Mesenchymal stem cell (in vitro differentiated cells and primary cell): ENCODE data around the gene UNC5B.

ENCODE experiments used
- DNase-seq: peaks from one replicate; pipeline ENCODE4 v3.0.0-alpha.2; 2013
- H2AFZ ChIP-seq: one replicate; pipeline ENCODE4 v1.6.1; 2013; ENCODE audit warnings: low read depth, mild to moderate bottlenecking, control low read depth, inconsistent platforms, low read length, moderate library complexity
- H2AK5ac ChIP-seq: 2 replicates; pipeline ENCODE4 v1.6.1; 2013; ENCODE audit warnings: low read length, moderate library complexity, mild to moderate bottlenecking, inconsistent platforms; ENCODE audit not compliant: severe bottlenecking
- H2BK120ac ChIP-seq: one replicate; pipeline ENCODE4 v1.6.1; 2013; ENCODE audit warnings: low read depth, mild to moderate bottlenecking, inconsistent platforms, low read length, moderate library complexity
- H2BK12ac ChIP-seq, 2 experiments: one replicate each; pipeline ENCODE4 v1.6.1; 2013; ENCODE audit warnings: inconsistent platforms in 2 of 2, low read length in 2 of 2, mild to moderate bottlenecking in 2 of 2, moderate library complexity in 2 of 2, control low read depth in 1 of 2
- H2BK15ac ChIP-seq: one replicate; pipeline ENCODE4 v1.6.1; 2013; ENCODE audit warnings: mild to moderate bottlenecking, low read depth, inconsistent platforms; ENCODE audit not compliant: poor library complexity, severe bottlenecking
- H2BK5ac ChIP-seq: 2 replicates; pipeline ENCODE4 v1.6.1; 2013; ENCODE audit warnings: low read depth, mild to moderate bottlenecking, low read length, control low read depth, inconsistent platforms; ENCODE audit not compliant: poor library complexity, severe bottlenecking
- H3K14ac ChIP-seq, 2 experiments: one replicate each; pipeline ENCODE4 v1.6.1; 2013; ENCODE audit warnings: inconsistent platforms in 2 of 2, low read length in 2 of 2, control low read depth in 1 of 2, mild to moderate bottlenecking in 1 of 2, moderate library complexity in 1 of 2
- H3K18ac ChIP-seq, 2 experiments: one replicate each; pipeline ENCODE4 v1.6.1; 2013; ENCODE audit warnings: inconsistent platforms in 2 of 2, low read length in 2 of 2, control low read depth in 1 of 2, low read depth in 1 of 2, mild to moderate bottlenecking in 1 of 2
- H3K23ac ChIP-seq, 2 experiments: one replicate each; pipeline ENCODE4 v1.6.1; 2013; ENCODE audit warnings: inconsistent platforms in 2 of 2, low read length in 2 of 2, mild to moderate bottlenecking in 2 of 2, moderate library complexity in 2 of 2, control low read depth in 1 of 2
- H3K27ac ChIP-seq: 2 replicates; pipeline ENCODE4 v1.5.1; 2013; ENCODE audit warnings: mild to moderate bottlenecking, moderate library complexity, low read length, control low read depth, inconsistent platforms; ENCODE audit not compliant: poor library complexity, severe bottlenecking
- H3K27me3 ChIP-seq, 2 experiments: 2 replicates each; pipeline versions ENCODE4 v1.6.1 to v1.7.0; 2013; ENCODE audit warnings: low read length in 2 of 2, mild to moderate bottlenecking in 2 of 2, moderate library complexity in 2 of 2, control low read depth in 1 of 2, inconsistent platforms in 1 of 2; ENCODE audit not compliant: control insufficient read depth in 1 of 2, insufficient read depth in 1 of 2
- H3K36me3 ChIP-seq, 2 experiments: 2 replicates each; pipeline versions ENCODE4 v1.6.1 to v1.7.0; 2013; ENCODE audit warnings: low read length in 2 of 2, control low read depth in 1 of 2, inconsistent platforms in 1 of 2, low read depth in 1 of 2, mild to moderate bottlenecking in 1 of 2; ENCODE audit not compliant: insufficient read depth in 2 of 2, control insufficient read depth in 1 of 2
- H3K4ac ChIP-seq, 2 experiments: one replicate each; pipeline ENCODE4 v1.6.1; 2013; ENCODE audit warnings: inconsistent platforms in 2 of 2, low read length in 2 of 2, mild to moderate bottlenecking in 2 of 2, moderate library complexity in 2 of 2, control low read depth in 1 of 2, low read depth in 1 of 2
- H3K4me1 ChIP-seq: 2 replicates; pipeline ENCODE4 v1.6.1; 2013; ENCODE audit warnings: low read depth, low read length, control low read depth; ENCODE audit not compliant: control insufficient read depth, insufficient read depth
- H3K4me2 ChIP-seq: 2 replicates; pipeline ENCODE4 v1.6.1; 2013; ENCODE audit warnings: low read length, mild to moderate bottlenecking, inconsistent platforms; ENCODE audit not compliant: poor library complexity, severe bottlenecking
- H3K4me3 ChIP-seq, 2 experiments: 2 replicates each; pipeline versions ENCODE4 v1.5.1 to v1.7.0; 2013; ENCODE audit warnings: low read length in 2 of 2, mild to moderate bottlenecking in 2 of 2, control low read depth in 1 of 2, low read depth in 1 of 2; ENCODE audit not compliant: insufficient read depth in 1 of 2
- H3K79me1 ChIP-seq: replicated peaks from 2 replicates; pipeline ENCODE4 v1.6.1; 2013; ENCODE audit warnings: mild to moderate bottlenecking, control low read depth, low read length, inconsistent platforms; ENCODE audit not compliant: poor library complexity, severe bottlenecking
- H3K9ac ChIP-seq: 2 replicates; pipeline ENCODE4 v1.7.0; 2013; ENCODE audit warnings: mild to moderate bottlenecking, low read length, moderate library complexity
- H3K9me3 ChIP-seq: 2 replicates; pipeline ENCODE4 v1.7.0; 2013; ENCODE audit warnings: mild to moderate bottlenecking, low read length; ENCODE audit not compliant: control insufficient read depth
- H4K8ac ChIP-seq: one replicate; pipeline ENCODE4 v1.6.1; 2013; ENCODE audit warnings: inconsistent platforms, mild to moderate bottlenecking, low read length, moderate library complexity
- H4K91ac ChIP-seq: one replicate; pipeline ENCODE4 v1.6.1; 2013; ENCODE audit warnings: mild to moderate bottlenecking, low read length, inconsistent platforms
- WGBS: methylation state at CpG from one replicate; pipeline ENCODE4 v1.1.7; 2013; ENCODE audit warnings: mixed read lengths; 5-methylcytosine and 5-hydroxymethylcytosine counted together

Gene UNC5B

DNA sequence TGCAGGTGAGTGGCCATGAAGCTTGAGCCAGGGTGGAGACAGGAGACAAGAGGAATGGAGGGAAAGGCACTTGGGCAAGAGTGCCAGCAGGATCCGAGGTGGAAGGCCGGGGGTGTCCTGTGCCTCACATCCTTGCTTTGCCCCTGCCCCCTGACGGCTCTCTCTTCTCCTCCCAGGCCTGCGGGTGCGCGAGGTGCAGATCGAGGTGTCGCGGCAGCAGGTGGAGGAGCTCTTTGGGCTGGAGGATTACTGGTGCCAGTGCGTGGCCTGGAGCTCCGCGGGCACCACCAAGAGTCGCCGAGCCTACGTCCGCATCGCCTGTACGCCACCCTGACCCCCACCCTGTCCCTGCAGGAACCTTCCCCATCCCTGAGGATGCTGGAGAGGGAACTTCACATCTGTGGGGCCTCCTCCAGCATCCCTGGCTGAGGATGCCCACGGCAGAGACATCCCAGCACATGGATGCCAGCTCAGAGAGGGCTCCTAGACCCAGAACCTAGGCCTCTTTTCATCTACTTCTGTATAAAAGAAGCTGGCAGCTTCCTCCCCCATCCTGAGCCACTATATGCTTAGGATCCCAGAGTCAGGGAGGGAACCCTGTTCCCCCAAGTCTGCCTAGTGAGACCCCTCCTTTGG is 72.3 kb downstream of the UNC5B start:
- Histone ChIP-seq H3K27ac (no peak overlapping the region), H2AK5ac (no peak overlapping the region), H3K4ac (no peak overlapping the region), H2BK5ac (no peak overlapping the region), H3K4me3 (no peak overlapping the region), H4K8ac (no peak overlapping the region), H3K23ac (no peak overlapping the region), H3K4me1 (peaks cover 3% of the 10 kb centered on the region), H2AFZ (no peak overlapping the region), H3K4me2 (no peak overlapping the region), H3K14ac (no peak overlapping the region), H3K18ac (no peak overlapping the region), H3K27me3 (peaks cover 0 to 42% of the 10 kb centered on the region in 2 experiments), H4K91ac (no peak overlapping the region), H2BK120ac (no peak overlapping the region), H2BK15ac (no peak overlapping the region), H2BK12ac (no peak overlapping the region), H3K36me3 (peaks cover 0 to 9% of the 10 kb centered on the region in 2 experiments), H3K9ac (no peak overlapping the region), H3K79me1 (no peaks in the 10 kb centered on the region), H3K9me3 (no peaks in the 10 kb centered on the region)
- no peak for DNase-seq
- 88% methylated on average over 19 of the region's 19 CpGs for WGBS

GRCh38 chr10:71285180-71285545 is 72.8 kb downstream of the UNC5B start:
- no peaks in the 10 kb centered on the region for H3K9me3 ChIP-seq
- peak overlapping the region in 1 of 2 experiments; percentile 18 for H2BK12ac ChIP-seq
- no peak overlapping the region for H3K9ac ChIP-seq
- no peak overlapping the region for H2BK5ac ChIP-seq
- no peak overlapping the region for H3K27ac ChIP-seq
- no peak overlapping the region for H2BK15ac ChIP-seq
- no peak overlapping the region for H4K8ac ChIP-seq
- H2AFZ ChIP-seq = no peak overlapping the region
- H3K4me2 ChIP-seq = no peak overlapping the region
- H2BK120ac ChIP-seq = no peak overlapping the region
- peaks cover 3% of the 10 kb centered on the region for H3K4me1 ChIP-seq
- DNase-seq = peak; percentile 50
- no peak overlapping the region for H3K23ac ChIP-seq
- H2AK5ac ChIP-seq = no peak overlapping the region
- WGBS = 68% methylated on average over 11 of the region's 11 CpGs
- no peak overlapping the region for H3K4ac ChIP-seq
- H3K27me3 ChIP-seq = peaks cover 0 to 39% of the 10 kb centered on the region in 2 experiments
- H3K14ac ChIP-seq = no peak overlapping the region
- H3K36me3 ChIP-seq = peaks cover 0 to 9% of the 10 kb centered on the region in 2 experiments
- peak overlapping the region; percentile 43 for H4K91ac ChIP-seq
- no peak overlapping the region for H3K4me3 ChIP-seq
- no peak overlapping the region for H3K18ac ChIP-seq
- no peaks in the 10 kb centered on the region for H3K79me1 ChIP-seq

- H2BK12ac ChIP-seq = no peak overlapping the region
- H3K4me1 ChIP-seq = peaks cover 3% of the 10 kb centered on the region
- no peak overlapping the region for H2AFZ ChIP-seq
- H3K4me3 ChIP-seq = no peak overlapping the region
- H3K23ac ChIP-seq = no peak overlapping the region
- no peak overlapping the region for H3K14ac ChIP-seq
- no peak overlapping the region for H2BK120ac ChIP-seq
- no peak overlapping the region for H3K4me2 ChIP-seq
- H3K36me3 ChIP-seq = peaks cover 0 to 9% of the 10 kb centered on the region in 2 experiments
- H3K9ac ChIP-seq = no peak overlapping the region
- no peak overlapping the region for H3K27ac ChIP-seq
- 100% methylated on average over 4 of the region's 4 CpGs for WGBS
- no peak for DNase-seq
- H3K18ac ChIP-seq = no peak overlapping the region
- no peaks in the 10 kb centered on the region for H3K79me1 ChIP-seq
- peaks cover 0 to 39% of the 10 kb centered on the region in 2 experiments for H3K27me3 ChIP-seq
- no peak overlapping the region for H2BK15ac ChIP-seq
- no peak overlapping the region for H2BK5ac ChIP-seq
- H3K9me3 ChIP-seq = no peaks in the 10 kb centered on the region
- H4K8ac ChIP-seq = no peak overlapping the region
- H3K4ac ChIP-seq = no peak overlapping the region
- no peak overlapping the region for H4K91ac ChIP-seq
- H2AK5ac ChIP-seq = no peak overlapping the region
These were observed 73.6 kb downstream of the UNC5B start for GRCh38 chr10:71285986-71286385.

GRCh38 chr10:71286521-71287294 is 74.3 kb downstream of the UNC5B start:
- peaks cover 0 to 39% of the 10 kb centered on the region in 2 experiments for H3K27me3 ChIP-seq
- no peak overlapping the region for H2BK15ac ChIP-seq
- no peaks in the 10 kb centered on the region for H3K79me1 ChIP-seq
- H3K9me3 ChIP-seq = no peaks in the 10 kb centered on the region
- H4K91ac ChIP-seq = no peak overlapping the region
- H2BK12ac ChIP-seq = no peak overlapping the region
- no peak overlapping the region for H3K4ac ChIP-seq
- no peak overlapping the region for H2BK5ac ChIP-seq
- no peak overlapping the region for H2BK120ac ChIP-seq
- H2AFZ ChIP-seq = no peak overlapping the region
- no peak overlapping the region for H3K9ac ChIP-seq
- no peak overlapping the region for H3K4me3 ChIP-seq
- H3K4me2 ChIP-seq = no peak overlapping the region
- H3K14ac ChIP-seq = no peak overlapping the region
- no peak overlapping the region for H3K18ac ChIP-seq
- no peak overlapping the region for H3K27ac ChIP-seq
- H3K36me3 ChIP-seq = peaks cover 0 to 9% of the 10 kb centered on the region in 2 experiments
- DNase-seq = no peak
- no peak overlapping the region for H2AK5ac ChIP-seq
- no peak overlapping the region for H3K23ac ChIP-seq
- H4K8ac ChIP-seq = no peak overlapping the region
- WGBS = 96% methylated on average over 17 of the region's 17 CpGs
- peaks cover 3% of the 10 kb centered on the region for H3K4me1 ChIP-seq
